Neural crest cell (in vitro differentiated cells): ENCODE data around the gene LMBR1L. TPM values are rescaled to one million over a fixed set of nuclear protein-coding genes. Genes with fewer than 3 reads are reported as not detected.

ENCODE experiments used
- DNase-seq: peaks from one replicate; pipeline ENCODE4 v3.0.0; 2021; ENCODE audit warnings: low read depth, mixed read lengths, low spot score
- H3K27ac Mint-ChIP-seq: one replicate; pipeline ENCODE4 v1.8.0; 2021; ENCODE audit warnings: mild to moderate bottlenecking, mixed read lengths; ENCODE audit not compliant: unreplicated experiment
- H3K27me3 Mint-ChIP-seq: 2 replicates; pipeline ENCODE4 v1.8.0; 2021; ENCODE audit warnings: low read depth, mild to moderate bottlenecking, mixed read lengths
- H3K36me3 Mint-ChIP-seq: 2 replicates; pipeline ENCODE4 v1.8.0; 2021; ENCODE audit warnings: low read depth, mild to moderate bottlenecking, mixed read lengths
- H3K4me1 Mint-ChIP-seq: 2 replicates; pipeline ENCODE4 v1.8.0; 2021; ENCODE audit warnings: mixed read lengths
- H3K4me3 Mint-ChIP-seq: one replicate; pipeline ENCODE4 v1.8.0; 2021; ENCODE audit warnings: mild to moderate bottlenecking, mixed read lengths
- H3K9me3 Mint-ChIP-seq: 2 replicates; pipeline ENCODE4 v1.8.0; 2021; ENCODE audit warnings: mixed read lengths
- CTCF ChIP-seq: fragments of 200-600 bp; sonication (generic); conservative IDR thresholded peaks from 2 replicates; pipeline ENCODE4 v1.5.0; 2021; ENCODE audit warnings: antibody characterized with exemption, mild to moderate bottlenecking
- total RNA-seq: library from RNA; stranded (reverse); gene quantifications from 2 replicates; pipeline ENCODE4 v1.2.1, GENCODE V29; 2021

LMBR1L gene
- total RNA-seq, 1 donor from 2014 or later, result 101 TPM

- H3K36me3 Mint-ChIP-seq, result no peaks in the 10 kb centered on the region
- no peak for DNase-seq
- H3K27ac Mint-ChIP-seq, result peak overlapping the region; percentile 97
- H3K27me3 Mint-ChIP-seq, result no peaks in the 10 kb centered on the region
- TF ChIP-seq CTCF, result no peak
- peaks cover 33% of the 10 kb centered on the region for H3K4me1 Mint-ChIP-seq
- no peaks in the 10 kb centered on the region for H3K9me3 Mint-ChIP-seq
- H3K4me3 Mint-ChIP-seq, result peak overlapping the region; percentile 96
These were observed 795 bp downstream of the LMBR1L start for GRCh38 chr12:49109641-49110463.

GRCh38 chr12:49108958-49109404, 1.7 kb downstream of the LMBR1L start:
- no peaks in the 10 kb centered on the region for H3K9me3 Mint-ChIP-seq
- H3K27ac Mint-ChIP-seq, result no peak overlapping the region
- H3K4me1 Mint-ChIP-seq, result peaks cover 33% of the 10 kb centered on the region
- no peaks in the 10 kb centered on the region for H3K36me3 Mint-ChIP-seq
- no peak for DNase-seq
- no peaks in the 10 kb centered on the region for H3K27me3 Mint-ChIP-seq
- TF ChIP-seq CTCF, result no peak
- peak overlapping the region; percentile 96 for H3K4me3 Mint-ChIP-seq

- H3K27me3 Mint-ChIP-seq, result no peaks in the 10 kb centered on the region
- DNase-seq, result no peak
- H3K27ac Mint-ChIP-seq, result peak overlapping the region; percentile 35
- H3K36me3 Mint-ChIP-seq, result peaks cover 2% of the 10 kb centered on the region
- H3K4me1 Mint-ChIP-seq, result peaks cover 25% of the 10 kb centered on the region
- H3K9me3 Mint-ChIP-seq, result no peaks in the 10 kb centered on the region
- H3K4me3 Mint-ChIP-seq, result peak overlapping the region; percentile 62
- TF ChIP-seq CTCF, result no peak
These were observed 5.1 kb downstream of the LMBR1L start for GRCh38 chr12:49105504-49106084.

- Mint-ChIP-seq H3K27ac (peak overlapping the region; percentile 65), H3K36me3 (peaks cover 2% of the 10 kb centered on the region), H3K27me3 (no peaks in the 10 kb centered on the region), H3K4me1 (peaks cover 21% of the 10 kb centered on the region), H3K9me3 (no peaks in the 10 kb centered on the region), H3K4me3 (no peak overlapping the region)
- no peak for DNase-seq
- no peak for TF ChIP-seq CTCF
These were observed 5.8 kb downstream of the LMBR1L start for GRCh38 chr12:49104822-49105221.

- H3K27ac Mint-ChIP-seq, result peak overlapping the region; percentile 75
- H3K9me3 Mint-ChIP-seq, result no peaks in the 10 kb centered on the region
- DNase-seq, result no peak
- no peak overlapping the region for H3K4me3 Mint-ChIP-seq
- no peak for TF ChIP-seq CTCF
- peaks cover 6% of the 10 kb centered on the region for H3K4me1 Mint-ChIP-seq
- H3K27me3 Mint-ChIP-seq, result peaks cover 6% of the 10 kb centered on the region
- peaks cover 5% of the 10 kb centered on the region for H3K36me3 Mint-ChIP-seq
These were observed 10.3 kb downstream of the LMBR1L start for GRCh38 chr12:49100380-49100779.
